Brain pericyte (primary cell): ENCODE data around the gene MGAT3.

Source experiments
- DNase-seq: peaks from one replicate; pipeline ENCODE4 v3.0.0-alpha.2; 2012; ENCODE audit warnings: low read depth, low spot score

MGAT3 gene

DNA sequence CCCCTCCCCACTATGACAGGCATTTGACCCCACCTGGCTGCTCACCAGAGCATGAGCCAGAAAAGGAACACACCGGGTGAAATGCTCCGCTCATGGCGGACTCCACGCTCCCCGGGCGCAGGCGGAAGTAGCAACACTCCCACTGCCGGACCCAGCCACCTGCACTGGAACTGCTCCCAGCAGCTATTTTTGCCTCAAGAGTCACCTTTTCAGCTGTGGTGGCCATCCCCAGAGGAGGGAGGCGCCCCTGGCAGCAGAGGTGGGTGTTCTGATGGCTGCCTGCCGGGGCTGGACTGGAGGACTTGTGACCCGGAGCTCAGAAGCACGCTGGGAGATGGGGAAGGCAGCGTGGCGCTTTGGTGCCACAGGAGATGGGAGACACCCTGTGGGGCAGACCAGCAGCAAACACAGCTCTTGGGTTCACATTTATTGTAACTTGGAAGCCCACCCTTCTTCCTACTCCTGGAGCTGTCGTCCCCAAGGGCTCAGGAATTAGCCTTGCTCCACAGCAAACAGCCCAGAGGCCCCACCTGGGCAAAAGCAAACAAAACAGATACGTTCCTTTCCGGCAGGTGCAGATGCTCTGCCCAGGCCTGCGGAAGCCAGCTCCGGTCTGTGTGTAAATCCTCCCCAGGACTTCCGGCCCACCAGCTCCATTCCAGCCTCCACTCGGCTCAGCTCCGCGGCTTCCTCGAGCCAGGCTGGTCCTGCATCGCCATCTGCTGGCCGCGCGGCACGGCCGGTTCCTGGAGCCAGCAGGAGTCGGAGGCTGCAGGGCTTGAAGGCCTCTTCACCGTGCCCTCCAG, 72.1 kb downstream of the MGAT3 start:
- DNase-seq = peak; percentile 82

DNA sequence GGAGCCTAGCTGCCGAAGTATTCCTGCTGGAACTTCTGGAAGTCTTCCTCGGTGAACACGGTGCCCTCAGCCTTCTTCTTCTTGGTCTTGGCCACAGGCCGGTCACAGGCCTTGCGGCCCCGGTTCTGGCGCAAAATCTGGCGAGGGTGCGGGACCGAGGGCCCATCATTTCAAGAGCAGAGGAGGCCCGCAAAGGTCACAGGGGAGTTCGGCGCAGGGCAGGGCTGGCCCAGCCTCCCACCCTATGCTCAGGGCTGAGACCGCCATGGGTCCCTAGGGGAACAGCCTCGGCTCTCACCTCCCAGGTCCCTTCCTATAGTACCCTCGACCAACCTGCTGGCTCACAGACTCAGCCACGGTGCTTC, 72.7 kb downstream of the MGAT3 start:
- no peak for DNase-seq

- DNase-seq = no peak
Observed at GRCh38 chr22:39530116-39530515, 73.3 kb downstream of the MGAT3 start.

- DNase-seq = no peak
Observed at GRCh38 chr22:39530692-39531331, 74.0 kb downstream of the MGAT3 start.

DNA sequence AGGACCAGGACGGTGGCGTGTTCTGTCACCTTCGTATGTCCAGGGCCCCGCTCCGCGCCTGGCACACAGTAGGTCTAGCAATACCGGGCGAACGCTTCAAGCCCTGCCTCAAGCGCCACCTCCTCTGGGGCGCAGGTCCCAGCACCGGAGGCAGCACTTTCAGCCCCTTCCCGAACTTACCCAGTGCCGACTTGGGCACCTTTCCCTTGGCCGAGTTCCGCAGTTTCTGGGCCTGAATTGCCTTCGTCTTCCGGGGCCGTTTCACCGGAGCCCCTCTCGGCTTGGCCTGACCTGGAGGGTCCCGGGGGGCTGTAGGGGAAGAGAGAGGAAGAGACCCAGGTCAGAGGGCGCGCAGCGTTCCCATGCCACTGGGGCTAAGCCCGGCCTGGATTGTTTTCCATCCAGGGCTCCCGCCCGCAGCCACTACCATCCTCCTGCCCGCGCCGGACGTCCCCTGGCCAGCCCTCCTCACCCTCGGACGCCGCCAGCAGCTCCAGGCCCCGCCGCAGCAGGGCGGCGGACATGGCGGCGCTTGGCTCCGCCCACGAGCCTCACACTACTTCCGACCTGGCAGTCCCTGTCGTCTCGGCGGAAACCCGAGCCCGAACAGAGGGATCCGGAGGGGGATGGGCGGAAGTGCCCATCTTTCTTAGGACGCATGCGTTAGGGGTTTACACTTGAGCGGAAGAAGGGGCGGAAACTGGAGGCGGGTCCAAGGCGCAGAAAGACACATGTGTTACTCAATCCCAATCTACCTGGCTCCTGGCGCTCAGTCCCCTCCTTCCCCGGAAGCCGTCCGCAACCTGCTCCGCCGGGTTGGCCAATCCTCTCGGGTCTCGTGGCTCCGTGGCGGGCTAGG, 75.6 kb downstream of the MGAT3 start, which contains the start of gene RPS19BP1:
TSS of gene RPS19BP1 (minus strand) at position 534 of the 859 bp plus-strand sequence. CDS start at position 524, 10 bp downstream.
- peak; percentile 98 for DNase-seq

- DNase-seq = no peak
Observed at GRCh38 chr22:39534092-39534506, 77.3 kb downstream of the MGAT3 start.

GRCh38 chr22:39534591-39535356, 78.0 kb downstream of the MGAT3 start:
- DNase-seq = no peak

DNA sequence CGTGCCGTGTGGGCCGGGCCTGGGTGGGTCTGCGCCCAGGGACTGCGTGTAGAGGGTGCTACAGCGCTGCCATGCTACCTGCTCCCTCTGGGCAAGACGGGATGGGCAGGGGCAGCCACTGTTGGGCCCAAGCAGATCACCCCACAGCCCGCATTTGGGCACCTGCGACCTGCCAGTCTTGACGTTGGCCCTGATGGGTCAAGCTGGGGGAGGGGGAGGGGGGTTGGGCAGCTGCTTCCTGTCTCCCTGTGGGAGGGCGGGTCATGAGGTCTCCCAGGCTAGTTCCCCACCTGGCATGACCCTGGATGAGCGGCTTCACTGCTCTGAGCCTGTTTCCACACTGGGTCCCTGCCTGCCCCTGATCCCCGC, 78.5 kb downstream of the MGAT3 start:
- no peak for DNase-seq

- DNase-seq = no peak
Observed at GRCh38 chr22:39535831-39536449, 79.1 kb downstream of the MGAT3 start.

DNA sequence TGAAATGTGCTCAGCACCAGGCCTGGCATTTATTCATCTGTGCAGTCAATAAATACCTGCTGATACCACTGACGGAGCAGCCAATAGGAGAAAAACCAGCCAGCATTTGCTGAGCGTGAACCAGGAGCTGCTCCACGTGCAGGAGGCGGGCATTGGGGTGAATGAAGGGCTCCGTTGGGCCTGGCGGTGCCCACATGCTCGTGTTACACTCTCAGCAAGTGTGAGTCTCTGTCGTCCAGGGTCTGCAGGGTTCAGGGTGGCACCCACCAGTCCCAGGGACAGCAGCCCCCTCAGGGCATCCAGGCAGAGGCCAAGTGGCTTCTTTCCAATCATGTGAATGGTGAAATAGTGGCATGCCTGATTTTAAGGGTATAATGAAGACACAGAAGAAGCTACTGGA, 79.9 kb downstream of the MGAT3 start:
- no peak for DNase-seq

GRCh38 chr22:39537975-39538374, 81.2 kb downstream of the MGAT3 start:
- no peak for DNase-seq
